GM18870 (cell line): ENCODE results near the gene EPB41L5.

ENCODE experiments used
- ATAC-seq: cut with Tn5 transposase; IDR thresholded peaks from one replicate; pipeline ENCODE4 v1.9.1; 2021; ENCODE audit warnings: moderate library complexity; ENCODE audit not compliant: unreplicated experiment

Gene EPB41L5

GRCh38 chr2:120223034-120223912, 210.4 kb downstream of the EPB41L5 start, which contains the start of gene TMEM185B:
TMEM185B (minus strand) TSS chr2:120223400; CDS start chr2:120222976, 424 bp downstream.
- ATAC-seq, result peak; percentile 71

- ATAC-seq, result no peak
Observed at GRCh38 chr2:120224256-120224655, 211.4 kb downstream of the EPB41L5 start.

- ATAC-seq, result no peak
Observed at GRCh38 chr2:120224735-120225548, 212.1 kb downstream of the EPB41L5 start.

DNA sequence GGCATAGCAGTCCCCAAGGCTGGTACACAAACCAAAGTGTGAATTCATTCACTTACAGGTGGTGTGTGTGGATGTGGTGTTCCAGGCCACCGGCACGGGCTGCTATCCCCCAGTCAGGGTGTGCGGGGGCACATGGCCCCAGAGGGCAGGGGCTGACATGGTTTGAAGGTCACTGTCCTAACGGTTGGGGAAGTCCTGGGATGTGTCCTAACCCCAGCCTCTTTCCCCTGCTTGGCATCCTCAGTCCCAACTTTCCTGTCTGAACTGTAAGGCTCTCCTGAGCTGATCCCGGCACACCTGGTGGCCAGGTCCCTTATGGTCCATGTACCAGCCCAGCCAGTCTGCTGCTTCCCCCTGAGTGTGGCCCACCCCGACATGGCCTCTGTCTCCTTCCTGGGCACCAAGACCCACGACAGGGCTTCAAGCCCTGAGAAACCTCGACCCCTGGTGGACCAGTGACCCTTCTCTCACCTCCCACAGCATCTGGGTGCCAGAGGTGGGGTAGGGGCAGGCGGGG, 212.7 kb downstream of the EPB41L5 start:
- no peak for ATAC-seq

DNA sequence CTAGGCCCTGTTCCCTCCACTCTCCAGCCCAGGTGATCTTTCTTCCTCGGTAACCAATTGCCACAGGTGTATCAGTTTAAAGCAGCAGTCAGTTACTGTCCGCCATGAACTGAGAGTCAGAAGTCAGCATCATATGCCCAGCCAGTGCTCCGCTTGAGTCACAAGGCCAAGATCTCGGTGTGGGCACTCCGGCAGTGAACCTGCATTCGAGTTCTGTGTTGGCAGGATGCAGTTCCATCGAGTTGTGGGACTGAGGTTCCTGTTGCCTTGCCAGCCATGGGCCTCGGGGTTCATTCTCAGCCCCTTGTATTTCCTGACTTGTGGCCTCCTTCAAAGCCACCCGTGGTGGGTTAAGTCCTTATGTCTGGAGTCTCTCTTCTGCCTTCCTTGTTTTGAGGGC, 213.4 kb downstream of the EPB41L5 start:
- no peak for ATAC-seq

- ATAC-seq, result no peak
Observed at GRCh38 chr2:120227111-120227991, 214.5 kb downstream of the EPB41L5 start.

- no peak for ATAC-seq
Observed at GRCh38 chr2:120228503-120228902, 215.6 kb downstream of the EPB41L5 start.
